Measurements from ENCODE around the gene PTCH1.

Gene PTCH1

DNA sequence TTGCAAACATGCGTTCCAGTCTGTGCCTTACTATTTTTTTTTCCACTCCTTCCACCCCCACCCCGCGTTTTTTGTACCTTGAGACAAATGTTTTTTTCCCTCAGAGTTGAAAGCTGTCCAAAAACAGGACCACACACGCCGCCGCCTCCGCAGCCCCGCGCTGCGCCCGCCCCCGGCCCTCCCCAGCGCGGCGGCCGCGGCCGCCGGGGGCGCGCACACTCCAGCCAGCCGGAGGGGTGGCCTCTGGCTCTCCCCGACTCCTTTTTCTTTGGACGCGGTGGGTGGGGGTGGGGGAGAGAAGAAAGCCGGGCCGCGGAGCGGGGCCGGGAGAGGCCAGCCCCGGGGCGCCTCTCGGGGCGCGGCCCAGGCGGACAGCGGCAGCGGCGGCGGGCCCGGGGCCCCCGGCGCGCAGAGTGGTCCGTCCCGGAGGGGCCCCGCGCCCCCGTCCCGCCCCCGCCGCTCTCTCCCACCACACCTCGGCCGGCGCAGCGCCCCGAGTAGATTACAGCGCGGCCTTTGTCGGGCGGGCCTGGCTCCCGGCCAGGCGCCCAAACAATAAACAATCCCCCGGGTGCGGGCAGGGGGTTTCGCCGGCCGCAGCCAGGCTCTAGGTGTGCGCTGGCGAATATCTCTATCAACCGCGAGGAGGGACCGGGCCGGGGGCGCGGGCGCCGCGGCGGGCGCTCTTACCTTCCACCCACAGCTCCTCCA is 10.9 kb downstream of the PTCH1 start:
- peaks cover 9% of the 10 kb centered on the region; the same call in 1 of the 2 replicates for H3K36me3 ChIP-seq (ENCODE audit: insufficient read depth, low read length)

DNA sequence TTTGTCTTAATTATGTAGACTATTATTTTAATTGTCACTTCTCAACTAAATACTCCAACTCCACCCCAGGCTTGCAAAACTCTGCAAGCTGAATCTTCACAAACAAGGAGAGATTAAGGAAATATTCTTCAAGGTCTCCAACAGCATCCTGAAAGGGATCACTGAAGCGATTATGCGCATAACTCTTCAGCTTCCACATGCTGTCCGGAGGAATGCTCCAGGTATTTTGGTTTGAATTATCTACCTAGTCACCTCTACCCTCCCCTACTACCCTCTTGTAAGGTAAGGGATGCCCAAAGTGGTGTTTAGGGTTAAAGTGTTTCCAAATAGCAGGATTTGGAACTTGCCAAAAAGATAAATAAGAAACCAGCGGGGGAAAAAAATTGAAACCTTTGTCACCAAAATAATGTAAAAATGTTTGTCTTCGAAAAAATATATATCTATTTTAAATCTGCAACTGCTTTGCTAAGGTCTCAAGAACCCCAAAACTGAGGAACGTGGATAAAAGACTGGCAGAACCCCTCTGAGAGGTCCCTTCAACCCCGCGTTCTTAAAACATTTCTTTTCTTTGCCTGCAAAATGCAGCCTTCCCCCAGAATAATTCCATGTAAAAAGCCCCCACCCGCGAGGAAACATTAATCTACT is 11.6 kb downstream of the PTCH1 start:
- Histone ChIP-seq H3K36me3 (ENCODE audit: insufficient read depth, low read length) (peaks cover 13% of the 10 kb centered on the region; the same call in 1 of the 2 replicates), H3K4me1 (ENCODE audit: insufficient read depth, low read length) (peaks cover 20% of the 10 kb centered on the region), H3K4me3 (ENCODE audit: low read length) (peak overlapping the region; percentile 79), H3K27ac (ENCODE audit: low read depth, low read length) (peak overlapping the region; percentile 67; the same call in 1 of the 2 replicates), H3K9ac (ENCODE audit: low read depth, low read length) (peak overlapping the region; percentile 81; the same call in 1 of the 2 replicates), H3K27me3 (ENCODE audit: insufficient read depth, low read length) (peaks cover 13% of the 10 kb centered on the region; the same call in 1 of the 2 replicates), H3K9me3 (ENCODE audit: insufficient read depth, low read depth, low read length) (no peaks in the 10 kb centered on the region)
- WGBS: 8% methylated on average over 9 of the region's 10 CpGs

More for the DNA sequence above, 10.9 kb downstream of the PTCH1 start:
- Histone ChIP-seq H3K4me3 (ENCODE audit: low read length) (peak overlapping the region; percentile 79), H3K9me3 (ENCODE audit: insufficient read depth, low read depth, low read length) (no peaks in the 10 kb centered on the region), H3K9ac (ENCODE audit: low read depth, low read length) (peak overlapping the region; percentile 81), H3K4me1 (ENCODE audit: insufficient read depth, low read length) (peaks cover 21% of the 10 kb centered on the region), H3K27me3 (ENCODE audit: insufficient read depth, low read length) (peaks cover 13% of the 10 kb centered on the region; the same call in 1 of the 2 replicates), H3K27ac (ENCODE audit: low read depth, low read length) (peak overlapping the region; percentile 84; the same call in 1 of the 2 replicates)
- under 1% methylated on average over 81 of the region's 81 CpGs for WGBS

DNA sequence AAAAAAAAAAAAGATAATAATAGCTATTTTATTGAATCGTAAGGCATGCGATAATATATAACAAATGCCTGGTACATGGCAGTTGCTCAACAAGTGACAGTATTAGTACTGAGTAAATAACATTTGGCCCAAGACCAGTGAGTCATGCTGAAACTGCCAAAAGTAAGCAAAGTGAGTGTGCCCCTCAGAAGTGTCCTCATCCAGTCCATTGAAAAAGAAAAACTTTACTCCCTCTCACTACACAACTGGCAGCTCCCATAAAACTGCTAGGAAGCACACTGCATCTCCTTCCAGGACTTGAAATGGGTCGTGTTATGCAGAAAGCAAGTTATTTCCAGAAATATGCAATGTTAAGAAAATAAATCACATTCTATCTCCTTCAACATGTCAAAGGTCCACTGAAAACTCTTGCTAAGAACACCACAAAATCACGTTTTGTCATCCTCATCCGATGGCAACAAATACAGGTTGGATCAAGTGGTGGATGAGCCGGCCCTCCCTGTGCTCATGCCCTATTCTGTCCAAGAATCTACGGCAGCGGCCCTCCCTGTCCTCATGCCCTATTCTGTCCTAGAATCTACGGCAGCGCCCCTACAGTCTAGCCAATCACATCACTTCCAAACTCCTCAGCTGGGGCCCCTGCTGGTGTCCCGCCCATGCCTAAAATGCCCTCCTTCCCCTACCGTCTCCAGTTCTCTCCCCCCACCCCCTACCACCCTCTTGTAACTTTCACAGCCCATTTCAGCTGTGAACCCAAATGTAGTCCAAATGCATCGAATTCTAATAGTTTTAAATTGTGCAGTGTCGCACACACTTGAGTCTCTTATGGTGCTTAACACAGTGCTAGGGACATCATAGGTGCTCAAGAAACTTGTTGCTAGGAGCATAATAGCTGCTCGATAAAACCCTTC is 12.5 kb downstream of the PTCH1 start:
- 28% methylated on average over 15 of the region's 15 CpGs for WGBS
- Histone ChIP-seq H3K36me3 (ENCODE audit: insufficient read depth, low read length) (peaks cover 13% of the 10 kb centered on the region; the same call in 1 of the 2 replicates), H3K27me3 (ENCODE audit: insufficient read depth, low read length) (peaks cover 7% of the 10 kb centered on the region; the same call in 1 of the 2 replicates), H3K9me3 (ENCODE audit: insufficient read depth, low read depth, low read length) (no peaks in the 10 kb centered on the region), H3K9ac (ENCODE audit: low read depth, low read length) (no peak overlapping the region), H3K4me3 (ENCODE audit: low read length) (peak overlapping the region; percentile 79), H3K27ac (ENCODE audit: low read depth, low read length) (peak overlapping the region; percentile 38; the same call in 1 of the 2 replicates), H3K4me1 (ENCODE audit: insufficient read depth, low read length) (peaks cover 21% of the 10 kb centered on the region)

DNA sequence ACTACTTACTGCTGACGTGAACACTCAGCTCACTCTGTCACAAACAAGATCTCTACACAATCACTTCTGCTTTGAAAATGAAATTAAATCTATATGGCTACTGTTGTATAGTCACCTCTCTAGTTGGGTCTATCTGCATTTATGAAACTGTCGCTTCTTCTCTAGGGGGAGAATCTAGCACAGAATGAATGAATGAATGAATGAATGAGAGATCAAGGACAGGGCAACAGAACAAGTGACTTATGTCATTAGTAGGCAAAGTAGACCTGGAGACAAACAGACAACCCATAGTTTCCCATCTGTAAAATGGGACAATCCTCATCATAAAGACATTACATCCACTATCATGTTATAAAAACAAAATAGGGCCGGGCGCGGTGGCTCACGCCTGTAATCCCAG is 13.4 kb downstream of the PTCH1 start:
- H3K36me3 ChIP-seq (ENCODE audit: insufficient read depth, low read length): peaks cover 13% of the 10 kb centered on the region; the same call in 1 of the 2 replicates
- H3K4me1 ChIP-seq (ENCODE audit: insufficient read depth, low read length): peaks cover 29% of the 10 kb centered on the region
- H3K27ac ChIP-seq (ENCODE audit: low read depth, low read length): no peak overlapping the region
- H3K27me3 ChIP-seq (ENCODE audit: insufficient read depth, low read length): peaks cover 7% of the 10 kb centered on the region; the same call in 1 of the 2 replicates
- 87% methylated on average over 2 of the region's 6 CpGs for WGBS
- no peak overlapping the region for H3K4me3 ChIP-seq (ENCODE audit: low read length)
- no peak overlapping the region for H3K9ac ChIP-seq (ENCODE audit: low read depth, low read length)
- no peaks in the 10 kb centered on the region for H3K9me3 ChIP-seq (ENCODE audit: insufficient read depth, low read depth, low read length)

DNA sequence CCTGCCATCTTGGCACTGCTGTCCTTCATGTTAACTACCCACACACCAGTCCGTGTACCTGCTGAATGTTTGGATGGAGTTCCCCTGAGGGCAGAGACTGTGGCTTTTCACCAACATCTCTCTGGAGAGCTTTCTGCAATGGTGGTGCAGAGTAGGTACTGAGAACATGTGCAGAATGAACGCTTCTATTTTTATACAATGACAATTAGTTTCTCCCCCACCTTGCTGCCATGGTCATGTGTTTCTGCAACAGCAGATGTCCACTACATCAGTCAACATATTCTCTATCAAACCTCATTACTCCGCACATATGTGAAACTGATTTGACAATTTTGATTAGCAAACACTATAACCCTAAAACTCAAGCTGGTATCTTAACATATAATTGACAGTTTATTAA is 14.5 kb downstream of the PTCH1 start:
- Histone ChIP-seq H3K9me3 (ENCODE audit: insufficient read depth, low read depth, low read length) (no peaks in the 10 kb centered on the region), H3K27me3 (ENCODE audit: insufficient read depth, low read length) (peaks cover 7% of the 10 kb centered on the region; the same call in 1 of the 2 replicates), H3K4me3 (ENCODE audit: low read length) (no peak overlapping the region), H3K36me3 (ENCODE audit: insufficient read depth, low read length) (peaks cover 13% of the 10 kb centered on the region; the same call in 1 of the 2 replicates), H3K4me1 (ENCODE audit: insufficient read depth, low read length) (peaks cover 40% of the 10 kb centered on the region), H3K27ac (ENCODE audit: low read depth, low read length) (no peak overlapping the region), H3K9ac (ENCODE audit: low read depth, low read length) (no peak overlapping the region)
- 92% methylated on average over 3 of the region's 3 CpGs for WGBS

DNA sequence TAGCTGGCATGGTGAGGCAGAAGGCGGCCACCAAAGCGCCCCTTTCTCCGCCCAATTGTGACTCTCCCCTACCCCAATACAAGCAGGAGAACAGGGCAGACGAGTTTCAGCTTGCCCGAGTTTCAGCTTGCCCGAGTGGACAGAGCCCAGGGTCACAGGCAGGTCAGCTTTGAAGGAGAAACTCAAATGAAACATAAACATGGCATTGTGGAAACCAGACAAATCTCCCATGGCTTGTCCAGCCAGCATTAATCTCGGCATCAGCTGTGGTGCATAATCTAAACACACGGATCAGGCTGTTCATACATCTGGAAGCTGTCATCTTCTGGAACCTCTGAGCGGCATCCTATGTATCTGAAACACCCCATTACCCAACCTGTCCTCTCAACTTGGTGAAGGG is 16.9 kb downstream of the PTCH1 start:
- H3K4me1 ChIP-seq (ENCODE audit: insufficient read depth, low read length): peaks cover 57% of the 10 kb centered on the region
- H3K4me3 ChIP-seq (ENCODE audit: low read length): no peak overlapping the region
- H3K9ac ChIP-seq (ENCODE audit: low read depth, low read length): no peak overlapping the region
- H3K27ac ChIP-seq (ENCODE audit: low read depth, low read length): no peak overlapping the region
- WGBS: 93% methylated on average over 9 of the region's 9 CpGs
- H3K36me3 ChIP-seq (ENCODE audit: insufficient read depth, low read length): peaks cover 13% of the 10 kb centered on the region; the same call in 1 of the 2 replicates
- no peaks in the 10 kb centered on the region for H3K9me3 ChIP-seq (ENCODE audit: insufficient read depth, low read depth, low read length)
- H3K27me3 ChIP-seq (ENCODE audit: insufficient read depth, low read length): peaks cover 3% of the 10 kb centered on the region; the same call in 1 of the 2 replicates

DNA sequence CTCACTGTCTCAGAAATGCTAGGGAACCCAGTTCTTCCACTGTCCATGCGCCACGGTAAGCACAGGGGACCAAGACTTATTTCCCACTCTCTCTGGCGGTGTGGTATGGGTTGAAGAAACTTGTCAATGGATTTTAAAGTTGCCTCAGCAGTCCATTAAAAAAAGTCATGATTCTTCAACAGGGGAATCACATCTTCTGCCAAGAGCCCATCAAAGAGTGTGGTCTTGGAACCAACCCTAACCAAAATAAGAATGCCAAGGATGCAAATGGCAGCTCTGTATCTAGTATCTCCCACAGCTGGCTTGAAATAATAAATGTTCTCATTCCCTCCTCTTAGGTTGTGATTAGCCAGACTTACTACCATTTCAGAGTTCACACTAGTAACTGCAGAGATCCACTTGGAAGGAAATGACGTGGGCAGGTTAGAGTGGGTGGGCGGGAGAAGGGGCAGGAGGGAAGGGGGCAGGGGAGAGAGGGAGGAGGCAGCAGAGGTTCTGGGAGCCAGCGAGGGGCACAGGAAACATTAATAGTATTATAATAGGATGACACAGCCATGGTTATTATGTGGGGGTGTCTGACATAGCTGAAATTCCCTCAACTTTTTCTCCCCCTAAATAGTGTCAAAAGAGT is 17.6 kb downstream of the PTCH1 start:
- WGBS: 94% methylated on average over 6 of the region's 6 CpGs
- Histone ChIP-seq H3K27me3 (ENCODE audit: insufficient read depth, low read length) (no peaks in the 10 kb centered on the region), H3K9ac (ENCODE audit: low read depth, low read length) (no peak overlapping the region), H3K4me3 (ENCODE audit: low read length) (no peak overlapping the region), H3K27ac (ENCODE audit: low read depth, low read length) (no peak overlapping the region), H3K9me3 (ENCODE audit: insufficient read depth, low read depth, low read length) (no peaks in the 10 kb centered on the region), H3K36me3 (ENCODE audit: insufficient read depth, low read length) (peaks cover 13% of the 10 kb centered on the region; the same call in 1 of the 2 replicates), H3K4me1 (ENCODE audit: insufficient read depth, low read length) (peaks cover 56% of the 10 kb centered on the region)

DNA sequence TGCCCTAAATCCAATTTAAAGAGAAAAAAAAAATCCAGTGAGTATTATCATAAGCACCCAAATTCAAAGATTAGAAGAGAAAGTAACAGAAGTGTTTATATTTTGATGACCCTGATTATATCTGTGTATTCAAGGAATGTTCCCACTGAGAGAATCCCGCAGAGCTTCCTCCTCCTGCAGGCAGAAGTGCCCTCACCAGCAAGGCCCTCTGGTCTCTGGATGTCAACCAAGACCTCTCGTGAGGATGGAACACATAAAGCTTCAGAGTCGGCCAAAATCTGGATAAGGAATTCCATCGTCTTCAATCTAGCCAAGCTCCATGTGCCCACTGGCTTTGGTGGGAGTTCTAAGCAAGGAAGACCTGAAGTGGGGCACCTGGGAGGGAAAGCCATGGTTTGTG is 18.1 kb downstream of the PTCH1 start:
- H3K4me3 ChIP-seq (ENCODE audit: low read length): no peak overlapping the region
- no peak overlapping the region for H3K9ac ChIP-seq (ENCODE audit: low read depth, low read length)
- peaks cover 53% of the 10 kb centered on the region for H3K4me1 ChIP-seq (ENCODE audit: insufficient read depth, low read length)
- WGBS: 89% methylated on average over 4 of the region's 4 CpGs
- no peak overlapping the region for H3K27ac ChIP-seq (ENCODE audit: low read depth, low read length)
- no peaks in the 10 kb centered on the region for H3K27me3 ChIP-seq (ENCODE audit: insufficient read depth, low read length)
- no peaks in the 10 kb centered on the region for H3K9me3 ChIP-seq (ENCODE audit: insufficient read depth, low read depth, low read length)
- peaks cover 13% of the 10 kb centered on the region; the same call in 1 of the 2 replicates for H3K36me3 ChIP-seq (ENCODE audit: insufficient read depth, low read length)

DNA sequence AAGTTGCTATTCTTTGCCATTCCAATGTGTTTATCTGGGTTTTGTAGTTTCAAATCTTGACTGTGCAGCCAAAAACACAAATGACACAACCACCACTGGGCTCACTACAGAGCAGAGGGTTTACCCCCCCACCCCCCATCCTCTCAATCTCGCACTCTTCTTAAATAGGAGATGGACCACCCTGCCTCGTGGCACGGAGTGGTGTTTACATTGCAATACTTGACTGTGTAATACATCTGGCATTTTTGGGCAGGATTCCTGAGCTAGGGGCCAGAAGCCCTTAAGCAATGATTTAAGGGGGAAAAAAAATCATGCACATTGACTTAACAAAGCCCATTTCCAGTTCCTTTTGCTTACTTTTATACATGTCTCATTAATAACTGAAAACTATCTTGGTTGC is 19.0 kb downstream of the PTCH1 start:
- Histone ChIP-seq H3K27me3 (ENCODE audit: insufficient read depth, low read length) (no peaks in the 10 kb centered on the region), H3K9me3 (ENCODE audit: insufficient read depth, low read depth, low read length) (no peaks in the 10 kb centered on the region), H3K4me3 (ENCODE audit: low read length) (no peak overlapping the region), H3K36me3 (ENCODE audit: insufficient read depth, low read length) (peaks cover 8% of the 10 kb centered on the region; the same call in 1 of the 2 replicates), H3K27ac (ENCODE audit: low read depth, low read length) (no peak overlapping the region), H3K9ac (ENCODE audit: low read depth, low read length) (no peak overlapping the region), H3K4me1 (ENCODE audit: insufficient read depth, low read length) (peaks cover 60% of the 10 kb centered on the region)
- WGBS: 86% methylated on average over 3 of the region's 3 CpGs

DNA sequence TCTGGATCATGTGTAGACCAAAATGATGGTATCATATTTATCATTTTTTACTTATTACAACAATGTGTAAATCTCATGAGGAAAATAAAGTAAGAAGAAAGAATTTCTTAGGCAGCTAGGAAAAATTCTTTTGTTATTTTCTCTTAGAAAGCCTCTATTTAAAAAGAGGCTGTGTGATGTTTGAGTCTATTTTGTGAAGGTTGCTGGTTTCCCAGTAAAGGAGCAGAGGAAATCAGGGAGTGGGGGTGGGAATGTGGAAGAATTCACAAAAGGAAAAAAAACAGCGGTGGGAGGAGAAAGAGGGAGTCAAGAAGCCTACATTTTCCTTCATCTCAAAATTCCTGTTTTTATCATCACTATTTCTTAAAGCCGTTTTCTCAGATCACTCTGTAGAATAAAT is 20.1 kb downstream of the PTCH1 start:
- Histone ChIP-seq H3K9me3 (ENCODE audit: insufficient read depth, low read depth, low read length) (no peaks in the 10 kb centered on the region), H3K9ac (ENCODE audit: low read depth, low read length) (no peak overlapping the region), H3K4me3 (ENCODE audit: low read length) (no peak overlapping the region), H3K27ac (ENCODE audit: low read depth, low read length) (no peak overlapping the region), H3K4me1 (ENCODE audit: insufficient read depth, low read length) (peaks cover 60% of the 10 kb centered on the region), H3K36me3 (ENCODE audit: insufficient read depth, low read length) (peaks cover 8% of the 10 kb centered on the region; the same call in 1 of the 2 replicates), H3K27me3 (ENCODE audit: insufficient read depth, low read length) (no peaks in the 10 kb centered on the region)
- 50% methylated on average over 2 of the region's 2 CpGs for WGBS

Measured in HUES64 (cell line).